HepG2 (cell line): ENCODE measurements around the gene C9orf50. TPM values are rescaled to one million over a fixed set of nuclear protein-coding genes. Genes with fewer than 3 reads are reported as not detected.

Source experiments
- ATF1 ChIP-seq: IDR thresholded peaks from 2 replicates; pipeline ENCODE4 v1.6.1; 2016; ENCODE audit warnings: mild to moderate bottlenecking, control low read depth
- FOXO1 ChIP-seq: sonication (generic); formaldehyde crosslinking; IDR thresholded peaks from 2 replicates; pipeline ENCODE4 v1.4.0; 2020; ENCODE audit warnings: missing genetic modification reagents
- HIVEP1 ChIP-seq: sonication (generic); formaldehyde crosslinking; IDR thresholded peaks from 2 replicates; pipeline ENCODE4 v1.4.0; 2020; ENCODE audit warnings: mild to moderate bottlenecking, missing genetic modification reagents
- HNRNPL ChIP-seq: fragments of 200-400 bp; formaldehyde crosslinking; IDR thresholded peaks from 2 replicates; pipeline ENCODE4 v1.6.1; 2017; ENCODE audit warnings: mild to moderate bottlenecking, low read depth, low read length
- NFE2L2 ChIP-seq: fragments of 150-350 bp; IDR thresholded peaks from 2 replicates; pipeline ENCODE4 v1.6.1; 2014; ENCODE audit warnings: low read length
- POLR2AphosphoS2 ChIP-seq: IDR thresholded peaks from 2 replicates; pipeline ENCODE4 v1.6.1; 2011; ENCODE audit warnings: low read depth, low read length, improper control_type of control experiment
- REXO4 ChIP-seq: sonication (generic); formaldehyde crosslinking; IDR thresholded peaks from 2 replicates; pipeline ENCODE4 v1.8.0; 2022; ENCODE audit warnings: missing genetic modification reagents, mild to moderate bottlenecking, borderline replicate concordance
- SALL2 ChIP-seq: sonication (generic); formaldehyde crosslinking; IDR thresholded peaks from 2 replicates; pipeline ENCODE4 v1.8.1; 2023; ENCODE audit warnings: mild to moderate bottlenecking, missing genetic modification reagents, inconsistent platforms
- SOX6 ChIP-seq, 2 experiments: fragments of 450-650 bp in 1 of 2; sonication (generic) in 1 of 2; formaldehyde crosslinking in 1 of 2; IDR thresholded peaks; 2 replicates each; pipeline versions ENCODE4 v1.4.0 to v1.6.1; 2017 to 2020; ENCODE audit warnings: antibody characterized with exemption in 1 of 2, mild to moderate bottlenecking in 1 of 2, missing genetic modification reagents in 1 of 2
- SRF ChIP-seq: IDR thresholded peaks from 2 replicates; pipeline ENCODE4 v1.6.1; 2011; ENCODE audit warnings: mild to moderate bottlenecking, low read depth, low read length, moderate library complexity
- XRCC5 ChIP-seq: fragments of 200-400 bp; formaldehyde crosslinking; optimal IDR thresholded peaks from 2 replicates; pipeline ENCODE3; 2017; ENCODE audit warnings: mild to moderate bottlenecking, low read length
- ZFP82 ChIP-seq: sonication (generic); formaldehyde crosslinking; IDR thresholded peaks from 2 replicates; pipeline ENCODE4 v1.5.1; 2020; ENCODE audit warnings: mild to moderate bottlenecking, missing genetic modification reagents, borderline replicate concordance
- ZFX ChIP-seq: sonication (generic); formaldehyde crosslinking; IDR thresholded peaks from 2 replicates; pipeline ENCODE4 v1.4.0; 2020; ENCODE audit warnings: mild to moderate bottlenecking, low read depth, missing genetic modification reagents, moderate library complexity
- ZNF615 ChIP-seq: sonication (generic); formaldehyde crosslinking; IDR thresholded peaks from 2 replicates; pipeline ENCODE4 v1.5.0; 2020; ENCODE audit warnings: mild to moderate bottlenecking, missing genetic modification reagents, borderline replicate concordance
- ZNF703 ChIP-seq: sonication (generic); formaldehyde crosslinking; IDR thresholded peaks from 2 replicates; pipeline ENCODE4 v1.5.1; 2020; ENCODE audit warnings: missing genetic modification reagents, mild to moderate bottlenecking, moderate library complexity, borderline replicate concordance
- ZNF766 ChIP-seq: sonication (generic); formaldehyde crosslinking; IDR thresholded peaks from 2 replicates; pipeline ENCODE4 v1.5.0; 2020; ENCODE audit warnings: missing genetic modification reagents, borderline replicate concordance
- ZNF776 ChIP-seq: sonication (generic); formaldehyde crosslinking; IDR thresholded peaks from 2 replicates; pipeline ENCODE4 v1.4.0; 2020; ENCODE audit warnings: mild to moderate bottlenecking, missing genetic modification reagents
- polyA plus RNA-seq, 8 experiments: library from polyadenylated mRNA; depleted of rRNA in 3 of 8; stranded (reverse) in 7 of 8; unstranded in 1 of 8; fragments of >200 nt; fragmentation: Illumina TruSeq in 4 of 8; extraction: Trizol in 4 of 8; gene quantifications; 2 replicates each; pipeline versions ENCODE4 v1.2.1 to v1.2.3, GENCODE V29; 2011 to 2016; ENCODE audit warnings: low read depth in 4 of 8, missing spikeins in 1 of 8, mixed read lengths in 1 of 8; ENCODE audit not compliant: insufficient read depth in 1 of 8
- total RNA-seq, 5 experiments: library from RNA; depleted of rRNA; stranded (reverse); fragments of >200 nt; fragmentation: Illumina TruSeq; extraction: Trizol; gene quantifications; 2 replicates each; pipeline ENCODE4 v1.2.3, GENCODE V29; 2016; ENCODE audit warnings: low read depth in 1 of 5
- TF ChIP-seq, protein P1 (sequence below): sonication (generic); formaldehyde crosslinking; IDR thresholded peaks from 2 replicates; pipeline ENCODE4 v1.5.1; 2020; ENCODE audit warnings: mild to moderate bottlenecking, missing genetic modification reagents, moderate library complexity
- TF ChIP-seq, protein P2 (sequence below): sonication (generic); formaldehyde crosslinking; IDR thresholded peaks from 2 replicates; pipeline ENCODE4 v1.8.0; 2022; ENCODE audit warnings: low read depth, missing genetic modification reagents
- TF ChIP-seq, protein P3 (sequence below): sonication (generic); formaldehyde crosslinking; IDR thresholded peaks from 2 replicates; pipeline ENCODE4 v1.5.1; 2020; ENCODE audit warnings: missing genetic modification reagents, mild to moderate bottlenecking, borderline replicate concordance
- TF ChIP-seq, protein P4 (sequence below), 2 experiments: fragments of 450-650 bp in 1 of 2; sonication (generic) in 1 of 2; formaldehyde crosslinking; IDR thresholded peaks; 2 replicates each; pipeline versions ENCODE4 v1.5.0 to v1.8.0; 2020 to 2022; ENCODE audit warnings: mild to moderate bottlenecking in 1 of 2, missing genetic modification reagents in 1 of 2

The C9orf50 gene
- total and polyA plus RNA-seq, 2 of the 13 experiments (the other 11 are each of a cell fraction or from before 2014, with no cell fraction given): not detected

DNA sequence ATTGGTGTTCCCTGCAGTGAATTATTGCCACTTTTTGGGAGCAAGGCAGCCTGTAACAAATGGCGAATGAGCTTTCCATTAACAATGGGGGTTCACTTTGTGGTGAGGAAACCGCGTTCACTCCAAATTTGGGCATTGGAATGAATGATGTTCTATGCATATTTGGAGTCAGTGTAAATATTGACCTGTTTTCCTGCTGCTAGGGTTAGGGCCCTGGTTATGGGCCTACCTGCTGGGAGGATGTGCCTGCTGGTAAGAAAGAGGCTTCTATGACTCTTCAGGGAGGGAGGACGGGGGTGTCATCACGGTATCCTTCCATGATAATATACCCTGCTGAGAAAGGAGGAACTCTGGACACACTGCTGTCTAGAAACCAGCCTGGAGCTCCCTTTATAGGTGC, 29.0 kb downstream of the C9orf50 start (continued):
- TF ChIP-seq, protein P1, sequence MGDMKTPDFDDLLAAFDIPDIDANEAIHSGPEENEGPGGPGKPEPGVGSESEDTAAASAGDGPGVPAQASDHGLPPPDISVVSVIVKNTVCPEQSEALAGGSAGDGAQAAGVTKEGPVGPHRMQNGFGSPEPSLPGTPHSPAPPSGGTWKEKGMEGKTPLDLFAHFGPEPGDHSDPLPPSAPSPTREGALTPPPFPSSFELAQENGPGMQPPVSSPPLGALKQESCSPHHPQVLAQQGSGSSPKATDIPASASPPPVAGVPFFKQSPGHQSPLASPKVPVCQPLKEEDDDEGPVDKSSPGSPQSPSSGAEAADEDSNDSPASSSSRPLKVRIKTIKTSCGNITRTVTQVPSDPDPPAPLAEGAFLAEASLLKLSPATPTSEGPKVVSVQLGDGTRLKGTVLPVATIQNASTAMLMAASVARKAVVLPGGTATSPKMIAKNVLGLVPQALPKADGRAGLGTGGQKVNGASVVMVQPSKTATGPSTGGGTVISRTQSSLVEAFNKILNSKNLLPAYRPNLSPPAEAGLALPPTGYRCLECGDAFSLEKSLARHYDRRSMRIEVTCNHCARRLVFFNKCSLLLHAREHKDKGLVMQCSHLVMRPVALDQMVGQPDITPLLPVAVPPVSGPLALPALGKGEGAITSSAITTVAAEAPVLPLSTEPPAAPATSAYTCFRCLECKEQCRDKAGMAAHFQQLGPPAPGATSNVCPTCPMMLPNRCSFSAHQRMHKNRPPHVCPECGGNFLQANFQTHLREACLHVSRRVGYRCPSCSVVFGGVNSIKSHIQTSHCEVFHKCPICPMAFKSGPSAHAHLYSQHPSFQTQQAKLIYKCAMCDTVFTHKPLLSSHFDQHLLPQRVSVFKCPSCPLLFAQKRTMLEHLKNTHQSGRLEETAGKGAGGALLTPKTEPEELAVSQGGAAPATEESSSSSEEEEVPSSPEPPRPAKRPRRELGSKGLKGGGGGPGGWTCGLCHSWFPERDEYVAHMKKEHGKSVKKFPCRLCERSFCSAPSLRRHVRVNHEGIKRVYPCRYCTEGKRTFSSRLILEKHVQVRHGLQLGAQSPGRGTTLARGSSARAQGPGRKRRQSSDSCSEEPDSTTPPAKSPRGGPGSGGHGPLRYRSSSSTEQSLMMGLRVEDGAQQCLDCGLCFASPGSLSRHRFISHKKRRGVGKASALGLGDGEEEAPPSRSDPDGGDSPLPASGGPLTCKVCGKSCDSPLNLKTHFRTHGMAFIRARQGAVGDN: no peak
- TF ChIP-seq, protein P2, sequence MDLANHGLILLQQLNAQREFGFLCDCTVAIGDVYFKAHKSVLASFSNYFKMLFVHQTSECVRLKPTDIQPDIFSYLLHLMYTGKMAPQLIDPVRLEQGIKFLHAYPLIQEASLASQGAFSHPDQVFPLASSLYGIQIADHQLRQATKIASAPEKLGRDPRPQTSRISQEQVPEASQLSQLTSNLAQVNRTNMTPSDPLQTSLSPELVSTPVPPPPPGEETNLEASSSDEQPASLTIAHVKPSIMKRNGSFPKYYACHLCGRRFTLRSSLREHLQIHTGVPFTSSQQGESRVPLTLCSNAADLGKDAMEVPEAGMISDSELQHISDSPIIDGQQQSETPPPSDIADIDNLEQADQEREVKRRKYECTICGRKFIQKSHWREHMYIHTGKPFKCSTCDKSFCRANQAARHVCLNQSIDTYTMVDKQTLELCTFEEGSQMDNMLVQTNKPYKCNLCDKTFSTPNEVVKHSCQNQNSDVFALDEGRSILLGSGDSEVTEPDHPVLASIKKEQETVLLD (CRISPR knock-in tag): no peak
- TF ChIP-seq ZNF766 (no peak), ZFP82 (CRISPR knock-in tag) (no peak), ATF1 (no peak), XRCC5 (no peak), SALL2 (CRISPR knock-in tag) (no peak), HNRNPL (no peak), ZNF615 (CRISPR knock-in tag) (no peak), HIVEP1 (no peak), ZFX (CRISPR knock-in tag) (peak; percentile 55; the same call in 1 of the 2 replicates), SRF (peak; percentile 98), NFE2L2 (no peak), SOX6 (IDR thresholded peaks at IDR 0.05) (no peak), SOX6 (CRISPR knock-in tag; IDR thresholded peaks at IDR 0.05) (peak; percentile 62), ZNF703 (no peak), ZNF776 (CRISPR knock-in tag) (no peak), FOXO1 (CRISPR knock-in tag) (peak; percentile 25; the same call in 1 of the 2 replicates), POLR2AphosphoS2 (no peak), REXO4 (no peak)
- TF ChIP-seq, protein P3, sequence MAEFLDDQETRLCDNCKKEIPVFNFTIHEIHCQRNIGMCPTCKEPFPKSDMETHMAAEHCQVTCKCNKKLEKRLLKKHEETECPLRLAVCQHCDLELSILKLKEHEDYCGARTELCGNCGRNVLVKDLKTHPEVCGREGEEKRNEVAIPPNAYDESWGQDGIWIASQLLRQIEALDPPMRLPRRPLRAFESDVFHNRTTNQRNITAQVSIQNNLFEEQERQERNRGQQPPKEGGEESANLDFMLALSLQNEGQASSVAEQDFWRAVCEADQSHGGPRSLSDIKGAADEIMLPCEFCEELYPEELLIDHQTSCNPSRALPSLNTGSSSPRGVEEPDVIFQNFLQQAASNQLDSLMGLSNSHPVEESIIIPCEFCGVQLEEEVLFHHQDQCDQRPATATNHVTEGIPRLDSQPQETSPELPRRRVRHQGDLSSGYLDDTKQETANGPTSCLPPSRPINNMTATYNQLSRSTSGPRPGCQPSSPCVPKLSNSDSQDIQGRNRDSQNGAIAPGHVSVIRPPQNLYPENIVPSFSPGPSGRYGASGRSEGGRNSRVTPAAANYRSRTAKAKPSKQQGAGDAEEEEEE (CRISPR knock-in tag): no peak
- TF ChIP-seq, protein P4, sequence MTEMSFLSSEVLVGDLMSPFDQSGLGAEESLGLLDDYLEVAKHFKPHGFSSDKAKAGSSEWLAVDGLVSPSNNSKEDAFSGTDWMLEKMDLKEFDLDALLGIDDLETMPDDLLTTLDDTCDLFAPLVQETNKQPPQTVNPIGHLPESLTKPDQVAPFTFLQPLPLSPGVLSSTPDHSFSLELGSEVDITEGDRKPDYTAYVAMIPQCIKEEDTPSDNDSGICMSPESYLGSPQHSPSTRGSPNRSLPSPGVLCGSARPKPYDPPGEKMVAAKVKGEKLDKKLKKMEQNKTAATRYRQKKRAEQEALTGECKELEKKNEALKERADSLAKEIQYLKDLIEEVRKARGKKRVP (CRISPR knock-in tag; IDR thresholded peaks at IDR 0.05): no peak
